ENCODE data around the gene RUFY1.

Gene RUFY1

GRCh38 chr5:179606071-179606909, 55.9 kb downstream of the RUFY1 start:
- DNase-seq, result no peak

- DNase-seq, result no peak
Measured at GRCh38 chr5:179606910-179607159, 56.5 kb downstream of the RUFY1 start.

GRCh38 chr5:179607160-179607931, 57.0 kb downstream of the RUFY1 start:
- DNase-seq, result no peak

- no peak for DNase-seq
Measured at GRCh38 chr5:179608131-179608581, 57.8 kb downstream of the RUFY1 start.

GRCh38 chr5:179609834-179610108, 59.4 kb downstream of the RUFY1 start:
- no peak for DNase-seq

GRCh38 chr5:179610109-179610902, 60.0 kb downstream of the RUFY1 start:
- no peak for DNase-seq

GRCh38 chr5:179610903-179611265, 60.5 kb downstream of the RUFY1 start:
- DNase-seq, result no peak

- DNase-seq, result no peak
Measured at GRCh38 chr5:179612577-179613459, 62.5 kb downstream of the RUFY1 start.

GRCh38 chr5:179613460-179614071, 63.2 kb downstream of the RUFY1 start:
- DNase-seq, result no peak

GRCh38 chr5:179614745-179615144, 64.4 kb downstream of the RUFY1 start:
- no peak for DNase-seq

- no peak for DNase-seq
Measured at GRCh38 chr5:179615203-179615602, 64.8 kb downstream of the RUFY1 start.

GRCh38 chr5:179616002-179616594, 65.7 kb downstream of the RUFY1 start:
- DNase-seq, result no peak

GRCh38 chr5:179617930-179618329, 67.6 kb downstream of the RUFY1 start:
- no peak for DNase-seq

- DNase-seq, result no peak
Measured at GRCh38 chr5:179618923-179619554, 68.7 kb downstream of the RUFY1 start.

GRCh38 chr5:179619776-179620175, 69.4 kb downstream of the RUFY1 start:
- DNase-seq, result no peak

- DNase-seq, result no peak
Measured at GRCh38 chr5:179620293-179620692, 69.9 kb downstream of the RUFY1 start.

GRCh38 chr5:179620703-179621350, 70.5 kb downstream of the RUFY1 start:
- no peak for DNase-seq

- no peak for DNase-seq
Measured at GRCh38 chr5:179621551-179622214, 71.3 kb downstream of the RUFY1 start.

- DNase-seq, result peak; percentile 97
Measured at GRCh38 chr5:179623003-179623905, 72.9 kb downstream of the RUFY1 start, which contains the start of gene HNRNPH1. TSS of gene HNRNPH1 (minus strand) at chr5:179623671. CDS start at chr5:179623133, 538 bp downstream.

Measured in T1000 (cell line).